K562 treated with DMSO at 1 percent for 24 hours (cell line): ENCODE data around the gene CTF1. TPM values are rescaled to one million over a fixed set of nuclear protein-coding genes. Genes with fewer than 3 reads are reported as not detected.

Experiments
- total RNA-seq: library from RNA; unstranded; fragments of 300-600 nt; gene quantifications from 2 replicates; pipeline ENCODE4 v1.2.3, GENCODE V29; 2022; ENCODE audit warnings: low read depth; ENCODE audit not compliant: insufficient read depth

CTF1 gene, protein sequence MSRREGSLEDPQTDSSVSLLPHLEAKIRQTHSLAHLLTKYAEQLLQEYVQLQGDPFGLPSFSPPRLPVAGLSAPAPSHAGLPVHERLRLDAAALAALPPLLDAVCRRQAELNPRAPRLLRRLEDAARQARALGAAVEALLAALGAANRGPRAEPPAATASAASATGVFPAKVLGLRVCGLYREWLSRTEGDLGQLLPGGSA
- total RNA-seq = 3.7 and 4.2 TPM in 2 replicates

DNA sequence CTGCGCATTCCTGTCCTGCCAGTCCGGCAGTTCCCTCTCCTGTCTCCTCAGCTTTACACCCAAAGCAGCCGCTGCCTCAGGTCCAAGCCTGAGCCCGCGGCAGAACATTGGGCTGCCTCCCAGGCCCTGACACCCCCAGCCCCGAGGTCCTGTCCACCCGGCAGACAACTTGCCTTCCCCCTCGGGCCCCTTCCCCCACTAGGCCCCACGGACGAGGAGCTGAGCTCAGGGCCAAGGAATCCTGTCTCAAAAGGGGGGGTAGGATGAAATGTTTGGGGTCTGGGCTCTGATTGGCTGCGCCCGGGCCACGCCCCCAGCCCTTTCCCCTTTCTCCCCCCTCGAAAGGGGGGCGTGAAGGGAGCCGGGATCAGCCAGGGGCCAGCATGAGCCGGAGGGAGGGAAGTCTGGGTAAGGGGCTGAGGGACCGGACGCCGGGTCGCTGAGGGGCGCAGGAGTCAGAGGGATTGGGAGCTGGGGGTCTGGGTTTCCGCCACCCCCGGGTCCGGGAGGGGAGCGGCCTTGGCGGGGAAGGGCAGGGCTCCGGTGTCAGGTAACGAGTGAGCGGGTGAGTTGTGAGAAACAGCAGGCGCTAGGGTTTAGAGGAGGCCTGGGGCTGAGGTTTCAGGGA is at the start of gene CTF1:
CTF1 (plus strand) TSS at position 354 of the 628 bp plus-strand sequence; CDS start at position 384, 30 bp downstream.

DNA sequence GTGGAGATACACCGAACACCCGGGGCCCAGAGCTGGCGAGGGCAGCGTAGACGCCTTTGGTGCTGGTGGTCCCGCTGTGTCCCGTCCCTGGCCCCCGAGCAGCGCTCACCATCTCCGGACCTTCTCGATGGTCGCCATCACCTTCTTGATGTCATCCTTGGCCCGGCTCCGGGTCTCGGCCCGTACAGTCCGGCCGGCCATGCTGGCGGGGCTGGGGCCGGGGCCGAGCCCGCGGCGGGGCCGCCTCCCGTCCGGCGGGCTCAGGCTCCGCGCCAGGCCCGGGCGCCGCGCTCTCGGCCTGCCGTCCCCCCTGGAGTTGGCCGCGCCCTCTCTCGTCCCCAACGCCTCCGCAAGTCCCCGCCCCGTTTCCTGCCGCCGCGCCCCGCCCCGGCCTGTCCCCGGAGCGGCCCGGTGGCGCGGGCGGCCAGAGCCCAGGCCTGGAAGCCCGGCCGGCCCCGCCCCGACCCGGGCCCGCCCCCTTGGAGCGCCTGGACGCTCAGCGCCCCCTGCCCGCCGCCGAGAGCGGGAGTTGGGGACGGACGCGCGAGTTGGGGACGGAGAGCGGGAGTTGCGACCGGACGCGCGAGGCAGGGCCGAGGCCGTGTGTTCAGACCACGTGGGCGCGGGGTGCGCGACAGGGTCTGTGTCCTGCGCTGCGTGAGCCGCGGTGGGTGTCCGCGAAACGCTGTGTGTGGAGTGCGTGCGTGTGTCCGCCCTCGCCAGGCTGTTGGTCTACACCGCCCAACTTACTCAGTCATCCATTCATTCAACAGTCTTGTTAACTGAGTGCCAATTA is 2.5 kb upstream of the CTF1 start, which contains the start of gene BCL7C:
BCL7C (minus strand) TSS at position 334 of the 796 bp plus-strand sequence; CDS start at position 201, 133 bp downstream.

DNA sequence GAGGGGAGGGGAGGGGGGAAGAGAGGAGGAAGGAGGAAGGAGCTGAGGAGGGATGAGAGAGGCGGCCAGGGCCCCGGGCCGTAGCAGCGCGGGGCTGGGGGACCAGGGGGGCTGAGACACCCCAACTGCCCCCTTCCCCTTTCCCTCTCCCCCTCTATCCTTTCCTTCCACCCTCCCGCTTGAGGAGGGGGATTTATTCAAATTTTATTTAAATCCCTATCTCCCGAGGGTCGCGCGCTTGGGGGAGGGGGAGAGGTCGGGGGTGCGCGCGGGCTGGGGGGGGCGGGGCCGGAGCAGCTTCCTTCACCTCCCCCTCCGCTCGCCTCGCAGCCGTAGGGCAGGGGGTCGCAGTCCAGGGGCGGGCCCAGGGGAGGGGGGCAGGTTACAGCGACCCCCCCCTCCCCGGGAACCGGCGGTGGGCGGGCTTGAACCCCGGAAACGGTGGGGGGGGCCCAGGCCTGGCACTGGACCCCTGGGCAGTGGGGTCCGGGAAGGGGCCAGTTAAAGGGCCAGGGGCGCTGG is 27.2 kb downstream of the CTF1 start, which contains the start of gene FBXL19:
FBXL19 (plus strand) TSS at position 19 of the 522 bp plus-strand sequence. CDS start 2,183 bp downstream, outside the sequence.

DNA sequence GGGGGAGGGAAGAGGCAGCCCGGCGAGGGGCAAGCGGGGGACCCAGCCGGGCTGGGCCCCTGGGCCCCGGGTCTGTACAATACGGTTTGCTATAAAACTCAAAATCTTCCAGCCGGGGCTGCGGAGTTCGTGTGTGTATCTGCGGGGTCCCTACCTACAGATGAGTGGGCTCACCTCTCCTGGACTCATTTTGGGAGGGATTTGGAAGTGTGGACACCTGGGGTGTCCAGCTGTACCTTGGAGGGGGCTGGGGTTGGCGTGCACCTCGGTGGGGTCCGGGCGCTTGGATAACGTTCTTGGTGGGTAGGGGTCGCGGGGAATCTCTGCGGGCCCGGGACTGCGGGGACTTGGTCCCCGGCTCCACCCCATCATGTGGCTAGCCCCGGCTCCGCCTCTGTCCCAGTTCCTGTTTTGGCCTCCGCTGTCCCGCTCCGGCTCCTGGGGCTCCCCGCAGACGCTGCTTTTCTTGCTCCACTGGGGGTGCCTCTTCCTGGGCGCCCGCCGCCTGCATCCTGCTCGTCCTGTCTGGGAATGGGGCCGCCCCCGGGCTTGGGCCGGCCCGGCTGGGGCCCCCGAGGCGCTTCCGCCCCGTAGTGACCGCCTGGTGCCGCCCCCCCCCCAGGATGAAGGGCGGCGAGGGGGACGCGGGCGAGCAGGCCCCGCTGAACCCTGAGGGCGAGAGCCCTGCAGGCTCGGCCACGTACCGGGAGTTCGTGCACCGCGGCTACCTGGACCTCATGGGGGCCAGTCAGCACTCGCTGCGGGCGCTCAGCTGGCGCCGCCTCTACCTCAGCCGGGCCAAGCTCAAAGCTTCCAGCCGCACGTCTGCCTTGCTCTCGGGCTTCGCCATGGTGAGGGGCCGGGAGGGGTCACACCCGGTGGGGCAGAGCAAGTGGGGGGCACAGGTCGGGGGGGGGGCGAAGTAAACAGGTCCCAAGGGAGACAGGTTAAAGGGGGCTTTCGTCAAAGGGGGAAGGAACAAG is 52.5 kb downstream of the CTF1 start, which contains the start of gene ORAI3:
ORAI3 (plus strand) TSS at position 402 of the 983 bp plus-strand sequence; CDS start at position 624, 222 bp downstream.

Other genes starting within 250 kb of the CTF1 start
- gene PRR14, start 245.7 kb upstream of the CTF1 start, total RNA-seq = 66.5 and 87.0 TPM in 2 replicates
- 64.4 and 71.6 TPM in 2 replicates for gene FBRS, start 238.2 kb upstream of the CTF1 start, total RNA-seq
- gene SRCAP, start 197.4 kb upstream of the CTF1 start, total RNA-seq = 30.5 and 36.6 TPM in 2 replicates
- 50.6 and 51.7 TPM in 2 replicates for gene PHKG2, start 148.2 kb upstream of the CTF1 start, total RNA-seq
- gene CFAP119, start 134.6 kb upstream of the CTF1 start, total RNA-seq = 12.9 and 15.0 TPM in 2 replicates
- gene RNF40, start 134.3 kb upstream of the CTF1 start, total RNA-seq = 95.9 and 110 TPM in 2 replicates
- gene ZNF629, start 109.4 kb upstream of the CTF1 start, total RNA-seq = 16.4 and 17.8 TPM in 2 replicates
- gene BCL7C, start 2.5 kb upstream of the CTF1 start, total RNA-seq = 39.7 and 39.8 TPM in 2 replicates
- gene FBXL19, start 27.0 kb downstream of the CTF1 start, total RNA-seq = 30.5 TPM in 2 replicates
- gene ORAI3, start 52.5 kb downstream of the CTF1 start, total RNA-seq = 86.5 and 97.3 TPM in 2 replicates
- 21.2 and 22.6 TPM in 2 replicates for gene SETD1A, start 61.1 kb downstream of the CTF1 start, total RNA-seq
- 41.6 and 42.7 TPM in 2 replicates for gene HSD3B7, start 88.6 kb downstream of the CTF1 start, total RNA-seq
- 0.65 and 0.82 TPM in 2 replicates for gene STX1B, start 114.0 kb downstream of the CTF1 start, total RNA-seq
- 48.7 and 57.8 TPM in 2 replicates for gene STX4, start 136.9 kb downstream of the CTF1 start, total RNA-seq
- gene ZNF668, start 177.6 kb downstream of the CTF1 start, total RNA-seq = 20.7 and 21.1 TPM in 2 replicates
- gene ZNF646, start 177.8 kb downstream of the CTF1 start, total RNA-seq = 20.6 and 23.7 TPM in 2 replicates
- 3.0 and 3.1 TPM in 2 replicates for gene PRSS53, start 192.3 kb downstream of the CTF1 start, total RNA-seq
- gene VKORC1, start 198.2 kb downstream of the CTF1 start, total RNA-seq = 203 and 206 TPM in 2 replicates
- 57.1 and 65.5 TPM in 2 replicates for gene BCKDK, start 211.8 kb downstream of the CTF1 start, total RNA-seq
- gene KAT8, start 221.1 kb downstream of the CTF1 start, total RNA-seq = 76.8 and 93.8 TPM in 2 replicates
- 56.3 and 61.3 TPM in 2 replicates for gene PRSS8, start 239.1 kb downstream of the CTF1 start, total RNA-seq